Esophagus squamous epithelium (tissue), 5 donors: ENCODE results near the gene RAB11FIP2. TPM values are rescaled to one million over a fixed set of nuclear protein-coding genes. Genes with fewer than 3 reads are reported as not detected.

Experiments
- DNase-seq: peaks from one replicate; lab custom pipeline; 2025; lab: John Stamatoyannopoulos, UW
- H3K27ac ChIP-seq, 4 donors: fragments of 200-600 bp; sonication (generic); one replicate each; pipeline ENCODE4 v1.5.1; 2016 to 2019; ENCODE audit warnings: mild to moderate bottlenecking in 1 of 4
- H3K27me3 ChIP-seq, 4 donors: fragments of 200-600 bp; sonication (generic); 1 replicate in 3 of 4; 2 replicates in 1 of 4; pipeline versions ENCODE4 v1.5.1 to v1.6.0; 2017 to 2021; ENCODE audit warnings: antibody characterized with exemption in 1 of 4
- H3K36me3 ChIP-seq, 3 donors: fragments of 200-600 bp; sonication (generic); one replicate each; pipeline ENCODE4 v1.5.1; 2016 to 2019
- H3K4me1 ChIP-seq, 3 donors: fragments of 200-600 bp; sonication (generic); one replicate each; pipeline ENCODE4 v1.5.1; 2017 to 2019
- H3K4me3 ChIP-seq, 4 donors: fragments of 200-600 bp; sonication (generic); 1 replicate in 3 of 4; 2 replicates in 1 of 4; pipeline ENCODE4 v1.5.1; 2016 to 2019; ENCODE audit warnings: mild to moderate bottlenecking in 2 of 4, moderate library complexity in 1 of 4
- H3K9me3 ChIP-seq, 3 donors: fragments of 200-600 bp; sonication (generic); one replicate each; pipeline ENCODE4 v1.5.1; 2016 to 2019
- CTCF ChIP-seq, 6 experiments: fragments of 450-650 bp in 4 of 6; fragments of 200-600 bp in 2 of 6; sonication (generic) in 2 of 6; IDR thresholded peaks; one replicate each; pipeline ENCODE4 v1.5.1; 2016 to 2019; ENCODE audit warnings: antibody characterized with exemption in 6 of 6, mild to moderate bottlenecking in 4 of 6, moderate library complexity in 4 of 6
- POLR2A ChIP-seq, 4 donors: fragments of 450-650 bp; IDR thresholded peaks; one replicate each; pipeline ENCODE4 v1.6.1; 2017; ENCODE audit warnings: antibody characterized with exemption in 4 of 4, mild to moderate bottlenecking in 4 of 4, moderate library complexity in 3 of 4
- WGBS, 2 donors: methylation state at CpG; one replicate each; pipeline ENCODE4 v1.1.5; 2018; 5-methylcytosine and 5-hydroxymethylcytosine counted together
- intact Hi-C: fragments of 100-400 bp; cut with DNase I; formaldehyde crosslinking; loops from one replicate; pipeline ENCODE4 v1.15.0; 2022
- total RNA-seq, 4 donors: library from RNA; depleted of rRNA; stranded (reverse); fragments of >200 nt; gene quantifications; one replicate each; pipeline ENCODE4 v1.1.0, GENCODE V29; 2016
- donor health status: DM: yes; HTN: yes; CAD: no.

Gene RAB11FIP2
- total RNA-seq, 4 donors from 2014 or later, result 6.2 to 21.0 (median 11.6) TPM

DNA sequence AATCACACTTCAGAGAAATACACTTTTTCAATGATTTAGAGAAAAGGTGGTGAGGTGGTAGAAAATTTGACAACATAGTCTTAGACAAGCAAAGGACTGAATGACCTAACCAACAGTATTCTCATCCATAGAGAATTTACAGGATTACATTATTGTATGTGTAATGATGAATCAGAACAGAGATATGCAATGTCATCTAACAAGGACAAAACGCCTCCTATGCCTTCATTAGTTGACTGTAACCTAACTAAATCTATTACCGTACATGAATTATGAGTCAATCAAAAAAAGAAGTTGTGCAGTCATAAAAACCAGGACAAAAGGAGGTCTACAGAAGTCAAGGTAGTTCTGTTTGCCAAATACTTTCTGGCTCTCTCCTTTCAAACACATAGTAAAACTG is 66.5 kb downstream of the RAB11FIP2 start:
- H3K27ac ChIP-seq, result no peak overlapping the region
- no peak for DNase-seq
- WGBS, 2 donors, result 35 to 53% methylated on average over 2 of the region's 2 CpGs
- TF ChIP-seq POLR2A (IDR thresholded peaks at IDR 0.05), result no peak
- TF ChIP-seq CTCF (IDR thresholded peaks at IDR 0.05), result no peak
- H3K36me3 ChIP-seq, result no peaks in the 10 kb centered on the region
- H3K27me3 ChIP-seq, result no peaks in the 10 kb centered on the region
- H3K4me3 ChIP-seq, result no peak overlapping the region
- H3K4me1 ChIP-seq, result no peaks in the 10 kb centered on the region
- intact Hi-C loops, result no loop called here
- H3K9me3 ChIP-seq, result no peaks in the 10 kb centered on the region

DNA sequence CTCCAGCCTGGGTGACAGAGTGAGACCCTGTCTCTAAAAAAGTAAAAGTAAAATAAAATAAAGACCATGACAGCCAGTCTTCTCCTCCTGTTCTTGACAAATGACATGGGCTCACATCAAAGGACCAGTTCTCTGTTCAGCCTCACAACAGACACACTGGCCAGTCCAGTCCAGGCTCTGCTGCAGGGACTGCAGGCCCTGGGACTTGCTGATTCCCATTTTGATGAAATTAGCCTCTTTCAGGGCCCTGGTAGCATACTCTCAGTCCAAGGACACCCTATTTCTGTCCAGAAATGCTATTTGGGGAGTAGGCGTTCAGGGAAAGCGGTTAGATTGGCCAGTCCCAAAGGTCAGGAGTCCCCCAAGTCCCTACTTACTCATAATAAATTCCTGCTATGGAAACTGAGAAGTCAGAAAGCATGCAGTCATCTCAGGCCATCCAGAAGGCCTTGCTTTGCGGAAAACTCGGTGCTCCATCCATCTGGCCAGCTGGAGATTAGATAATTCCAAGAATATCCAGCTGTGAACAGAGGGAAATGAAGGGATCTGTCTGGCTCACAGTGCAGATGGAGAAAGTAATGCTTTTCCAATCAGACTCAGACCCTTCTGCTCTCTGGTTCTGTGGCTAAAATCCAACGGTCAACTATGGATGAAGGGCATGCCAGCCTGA is 74.4 kb downstream of the RAB11FIP2 start:
- intact Hi-C loops, result no loop called here
- no peak overlapping the region for H3K27ac ChIP-seq
- no peaks in the 10 kb centered on the region for H3K9me3 ChIP-seq
- peaks cover 0 to 4% (median 0%) of the 10 kb centered on the region in 4 donors for H3K27me3 ChIP-seq
- no peak for TF ChIP-seq CTCF (IDR thresholded peaks at IDR 0.05)
- no peak for TF ChIP-seq POLR2A (IDR thresholded peaks at IDR 0.05)
- H3K4me3 ChIP-seq, result no peak overlapping the region
- H3K36me3 ChIP-seq, result no peaks in the 10 kb centered on the region
- no peak for DNase-seq
- H3K4me1 ChIP-seq, result no peaks in the 10 kb centered on the region
- WGBS, 2 donors, result 55 to 71% methylated on average over 4 to 5 of the region's 5 CpGs

- WGBS, 2 donors, result 80 to 86% methylated on average over 2 of the region's 2 CpGs
- TF ChIP-seq CTCF (IDR thresholded peaks at IDR 0.05) (no peak), POLR2A (IDR thresholded peaks at IDR 0.05) (no peak)
- Histone ChIP-seq H3K36me3 (no peaks in the 10 kb centered on the region), H3K27ac (no peak overlapping the region), H3K9me3 (no peaks in the 10 kb centered on the region), H3K4me1 (no peaks in the 10 kb centered on the region), H3K4me3 (no peak overlapping the region), H3K27me3 (peaks cover 0 to 4% (median 0%) of the 10 kb centered on the region in 4 donors)
- intact Hi-C loops, result no loop called here
- DNase-seq, result no peak
These were observed 75.8 kb downstream of the RAB11FIP2 start for GRCh38 chr10:117970962-117971361.

- no peak for DNase-seq
- Histone ChIP-seq H3K4me3 (no peak overlapping the region), H3K27ac (no peak overlapping the region), H3K9me3 (no peaks in the 10 kb centered on the region), H3K4me1 (no peaks in the 10 kb centered on the region), H3K27me3 (peaks cover 0 to 4% (median 0%) of the 10 kb centered on the region in 4 donors), H3K36me3 (no peaks in the 10 kb centered on the region)
- TF ChIP-seq CTCF (IDR thresholded peaks at IDR 0.05) (no peak), POLR2A (IDR thresholded peaks at IDR 0.05) (no peak)
- 69 to 75% methylated on average over 1 of the region's 1 CpG for WGBS, 2 donors
- intact Hi-C loops, result no loop called here
These were observed 77.1 kb downstream of the RAB11FIP2 start for GRCh38 chr10:117969592-117969991.

DNA sequence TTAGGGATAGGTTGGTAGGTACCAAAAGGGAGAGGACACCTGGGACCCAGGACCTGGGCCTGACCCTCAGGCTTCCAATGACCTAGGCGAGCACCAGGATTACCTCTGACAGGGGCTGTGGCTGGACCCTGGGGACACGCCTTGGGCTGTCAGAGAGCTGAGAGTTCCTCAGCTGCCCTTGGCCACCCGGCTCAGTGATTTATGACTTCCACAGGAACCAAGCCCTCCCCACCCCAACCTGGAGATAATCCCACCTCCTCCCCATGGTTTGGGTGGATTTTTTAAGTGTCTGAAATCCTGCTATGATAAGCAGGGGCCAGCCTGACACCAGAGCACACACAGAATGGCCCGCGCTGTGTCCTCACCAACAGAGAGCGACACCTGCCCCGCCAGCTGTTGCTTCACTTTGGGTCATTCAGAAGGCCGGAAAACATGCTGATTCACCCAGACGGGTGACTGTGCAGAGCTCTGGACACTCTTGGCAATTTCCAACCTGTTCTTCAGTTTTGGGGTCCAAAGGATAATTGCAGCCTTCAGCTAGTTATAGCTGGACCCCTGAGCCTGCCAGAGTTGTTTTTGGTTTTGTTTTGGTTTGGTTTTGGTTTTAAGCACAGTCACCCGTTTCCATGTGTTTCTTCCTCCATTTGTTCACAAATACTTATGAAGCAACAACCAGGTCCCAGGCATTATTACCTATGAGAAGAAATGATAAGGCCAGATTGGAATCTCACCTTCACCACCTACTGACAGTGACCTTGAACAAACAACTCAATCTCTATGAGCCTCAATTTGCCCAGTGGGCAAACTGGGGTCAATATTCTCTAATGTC is 78.2 kb downstream of the RAB11FIP2 start:
- intact Hi-C loops, result no loop called here
- Histone ChIP-seq H3K4me1 (no peaks in the 10 kb centered on the region), H3K27ac (no peak overlapping the region), H3K36me3 (no peaks in the 10 kb centered on the region), H3K4me3 (no peak overlapping the region), H3K9me3 (no peaks in the 10 kb centered on the region), H3K27me3 (peaks cover 0 to 4% (median 0%) of the 10 kb centered on the region in 4 donors)
- WGBS, 2 donors, result 79 to 93% methylated on average over 3 to 9 of the region's 10 CpGs
- TF ChIP-seq POLR2A (IDR thresholded peaks at IDR 0.05) (no peak), CTCF (IDR thresholded peaks at IDR 0.05) (no peak)
- no peak for DNase-seq
